NCI-H446 treated with DMSO at 0.1 percent for 48 hours (cell line): ENCODE results near the gene C3orf49.

Experiments
- DNase-seq: peaks from one replicate; lab custom pipeline; 2025; lab: John Stamatoyannopoulos, UW

C3orf49 gene

DNA sequence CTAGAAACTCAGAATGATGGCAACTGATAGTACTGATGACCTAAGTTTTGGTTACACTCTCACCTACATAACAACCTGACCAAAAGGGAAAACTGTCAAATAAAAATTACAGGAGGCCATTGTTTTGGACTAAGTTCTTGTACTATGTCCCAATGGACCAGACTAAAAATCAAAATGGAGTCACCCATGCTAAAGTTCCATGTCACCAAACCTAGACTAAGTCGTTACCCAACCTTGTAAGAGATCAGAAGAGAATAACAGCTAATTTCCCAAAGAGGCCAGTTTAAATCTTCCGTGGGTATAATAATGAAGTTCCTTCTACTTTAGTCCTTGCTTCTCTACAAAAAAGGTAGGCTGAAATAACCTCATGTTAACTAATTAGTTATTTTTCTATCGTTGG lies 32.2 kb downstream of the C3orf49 start:
- no peak for DNase-seq

DNA sequence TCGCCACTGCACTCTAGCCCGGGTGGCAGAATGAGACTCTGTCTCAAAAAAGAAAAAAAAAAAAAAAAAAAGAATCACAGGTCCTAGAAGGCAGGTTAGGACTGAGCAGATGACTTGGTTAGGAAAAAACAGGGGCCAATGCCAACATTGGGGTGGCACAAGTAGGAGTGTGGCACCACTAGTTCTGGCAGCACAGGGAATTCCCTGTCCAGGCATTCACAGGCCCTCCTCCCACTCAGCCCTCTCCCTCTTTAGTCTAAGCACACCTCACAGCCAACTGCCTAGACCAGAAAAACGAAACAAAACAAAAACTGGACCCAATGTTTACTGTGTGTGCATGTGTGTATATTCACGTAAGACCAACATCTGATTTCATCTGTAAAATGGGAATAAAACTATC lies 34.0 kb downstream of the C3orf49 start:
- DNase-seq = no peak

DNA sequence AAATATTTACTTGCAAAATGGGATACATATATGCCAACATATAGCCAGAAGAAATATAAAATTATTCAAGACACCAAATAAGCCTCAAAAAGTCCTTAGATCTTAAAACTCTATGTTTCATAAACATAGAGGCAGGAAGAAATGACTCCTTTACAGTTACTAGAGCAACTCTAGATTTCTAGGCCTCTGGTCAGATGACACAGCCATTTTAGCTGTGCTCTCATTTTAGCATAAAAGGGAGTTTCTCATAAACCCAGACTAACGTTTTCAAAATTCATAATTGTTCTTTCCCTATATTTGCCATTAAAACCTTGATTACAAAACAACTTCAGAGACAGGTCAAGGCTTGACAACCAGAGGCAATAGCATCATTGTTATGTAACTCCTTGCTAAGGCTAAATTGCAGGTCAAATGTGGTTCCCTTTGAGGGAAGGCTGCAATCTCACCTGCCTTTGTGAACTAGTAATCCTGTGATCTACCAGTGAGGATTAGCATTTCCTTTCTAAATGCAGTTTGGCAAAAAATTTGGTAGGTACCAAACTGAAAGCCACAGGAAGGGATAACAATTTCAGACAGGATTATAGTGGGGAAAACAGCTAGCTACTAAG lies 36.3 kb downstream of the C3orf49 start:
- no peak for DNase-seq

DNA sequence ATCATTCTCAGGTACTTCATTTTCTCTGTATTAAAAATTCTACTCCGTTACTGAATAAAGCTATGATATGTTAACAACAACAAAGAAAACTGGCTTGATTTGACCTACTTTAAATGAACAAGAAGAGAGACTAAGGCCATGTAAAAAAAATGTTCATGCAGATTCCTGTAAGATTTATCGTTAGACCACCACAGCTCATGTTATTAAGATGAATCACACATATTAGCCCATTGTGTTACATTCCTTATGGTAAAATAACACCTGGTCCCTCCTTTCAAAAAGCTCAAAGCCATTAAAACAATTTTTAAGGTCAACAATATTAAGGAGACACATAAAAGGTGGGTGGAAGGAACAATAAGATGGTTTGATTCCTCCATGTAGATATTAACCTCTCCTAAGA lies 38.2 kb downstream of the C3orf49 start:
- no peak for DNase-seq

DNA sequence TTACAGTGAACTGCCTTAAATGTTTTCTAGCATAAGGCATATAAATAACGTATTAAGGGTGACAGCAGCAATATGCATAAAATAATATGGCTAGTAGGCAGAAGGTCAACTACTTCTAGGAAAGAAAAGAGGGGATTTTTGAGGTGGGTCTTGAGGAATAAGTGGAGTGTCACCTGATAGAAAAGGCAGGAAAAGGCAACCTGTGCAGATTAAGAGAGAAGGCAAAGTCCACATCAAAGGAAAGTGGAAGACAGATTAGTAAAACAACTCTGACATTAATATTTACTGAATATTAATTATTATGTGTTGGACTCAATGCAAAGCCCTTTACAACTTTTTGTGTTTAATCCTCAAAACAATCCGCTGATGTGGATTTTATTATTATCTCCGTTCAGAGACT lies 41.7 kb downstream of the C3orf49 start:
- no peak for DNase-seq

DNA sequence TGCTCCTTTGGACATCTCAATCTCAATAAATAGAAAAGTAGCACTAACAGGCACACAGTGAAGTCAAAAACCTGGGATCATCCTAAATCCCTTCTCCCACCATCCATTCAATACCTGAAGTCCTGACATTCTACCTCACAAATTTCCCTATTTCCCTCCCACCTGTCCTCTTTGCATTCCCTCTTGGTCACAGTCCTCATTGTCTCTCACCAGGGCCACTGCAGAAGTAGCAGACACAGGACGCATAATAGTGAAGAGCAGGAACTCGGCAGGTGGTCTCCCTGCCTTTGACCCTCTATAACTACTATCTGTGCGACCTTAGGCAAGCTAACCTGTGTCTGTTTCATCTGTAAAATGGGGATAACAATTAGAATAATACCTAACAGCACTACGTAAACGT lies 42.2 kb downstream of the C3orf49 start:
- DNase-seq = no peak

DNA sequence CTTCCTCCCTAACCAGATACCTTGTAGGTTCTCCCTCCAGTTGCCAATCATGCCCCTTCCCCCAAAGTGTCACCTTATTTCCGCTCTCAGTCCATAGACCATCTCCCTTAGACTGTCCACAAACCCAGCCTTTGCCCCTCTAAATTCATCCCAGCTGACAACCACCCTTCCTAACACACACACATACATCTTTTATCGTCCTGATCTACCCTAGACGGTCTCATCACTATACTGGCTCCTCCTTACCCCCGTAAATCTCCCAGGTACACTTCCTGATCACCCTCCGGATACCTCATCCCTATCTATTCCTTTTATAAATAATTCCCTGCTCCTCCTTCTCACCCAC lies 43.7 kb downstream of the C3orf49 start:
- DNase-seq = no peak

DNA sequence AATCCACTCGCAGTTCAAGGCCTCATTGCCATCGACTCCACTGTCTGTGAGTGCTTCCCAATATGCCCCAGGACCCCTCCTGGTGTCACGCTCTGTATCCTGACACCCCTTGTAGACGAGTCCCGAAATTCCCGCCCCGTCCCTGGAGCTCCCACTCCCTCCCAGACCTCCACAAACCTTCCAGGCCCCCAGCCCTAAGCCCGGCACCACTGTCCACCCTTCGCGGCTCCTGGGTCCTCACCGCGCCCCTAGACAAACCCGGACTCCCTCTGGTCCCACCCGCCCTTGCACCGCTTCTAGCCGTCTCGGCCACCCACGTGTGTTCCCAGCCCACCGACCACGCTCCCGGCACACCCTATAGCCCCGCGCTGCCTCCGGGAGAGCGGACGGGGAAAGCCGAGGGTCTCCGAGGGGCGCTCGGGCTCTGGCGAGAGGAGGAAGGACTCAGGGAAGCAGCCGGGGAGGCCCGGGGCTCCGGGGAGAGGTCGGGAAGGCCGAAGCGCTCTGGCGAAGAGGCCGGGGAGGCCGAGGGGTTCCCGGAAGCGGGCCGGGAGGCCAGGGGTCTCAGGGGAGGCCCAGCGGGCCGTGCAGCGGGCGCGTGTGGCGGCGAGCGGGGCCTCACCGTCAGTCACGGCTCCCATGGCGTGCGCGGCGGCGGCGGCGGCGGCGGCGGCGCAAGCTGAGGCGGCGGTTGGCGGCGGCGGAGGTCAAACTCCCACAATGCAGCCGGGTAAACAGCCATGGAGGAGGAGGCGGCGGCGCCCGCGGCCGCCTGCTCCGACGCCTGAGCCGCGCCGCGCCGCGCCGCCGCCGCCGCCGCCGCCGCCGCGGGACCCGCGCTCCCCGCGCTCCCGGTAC lies 44.3 kb downstream of the C3orf49 start, which contains the start of the genes ATXN7 and THOC7:
Gene ATXN7 (plus strand): TSS at position 718 of the 858 bp plus-strand sequence. CDS start 48,732 bp downstream, outside the sequence.
Gene THOC7 (minus strand): TSS at position 656 of the 858 bp plus-strand sequence. CDS start 15 bp downstream, at position 641.
- no peak for DNase-seq

DNA sequence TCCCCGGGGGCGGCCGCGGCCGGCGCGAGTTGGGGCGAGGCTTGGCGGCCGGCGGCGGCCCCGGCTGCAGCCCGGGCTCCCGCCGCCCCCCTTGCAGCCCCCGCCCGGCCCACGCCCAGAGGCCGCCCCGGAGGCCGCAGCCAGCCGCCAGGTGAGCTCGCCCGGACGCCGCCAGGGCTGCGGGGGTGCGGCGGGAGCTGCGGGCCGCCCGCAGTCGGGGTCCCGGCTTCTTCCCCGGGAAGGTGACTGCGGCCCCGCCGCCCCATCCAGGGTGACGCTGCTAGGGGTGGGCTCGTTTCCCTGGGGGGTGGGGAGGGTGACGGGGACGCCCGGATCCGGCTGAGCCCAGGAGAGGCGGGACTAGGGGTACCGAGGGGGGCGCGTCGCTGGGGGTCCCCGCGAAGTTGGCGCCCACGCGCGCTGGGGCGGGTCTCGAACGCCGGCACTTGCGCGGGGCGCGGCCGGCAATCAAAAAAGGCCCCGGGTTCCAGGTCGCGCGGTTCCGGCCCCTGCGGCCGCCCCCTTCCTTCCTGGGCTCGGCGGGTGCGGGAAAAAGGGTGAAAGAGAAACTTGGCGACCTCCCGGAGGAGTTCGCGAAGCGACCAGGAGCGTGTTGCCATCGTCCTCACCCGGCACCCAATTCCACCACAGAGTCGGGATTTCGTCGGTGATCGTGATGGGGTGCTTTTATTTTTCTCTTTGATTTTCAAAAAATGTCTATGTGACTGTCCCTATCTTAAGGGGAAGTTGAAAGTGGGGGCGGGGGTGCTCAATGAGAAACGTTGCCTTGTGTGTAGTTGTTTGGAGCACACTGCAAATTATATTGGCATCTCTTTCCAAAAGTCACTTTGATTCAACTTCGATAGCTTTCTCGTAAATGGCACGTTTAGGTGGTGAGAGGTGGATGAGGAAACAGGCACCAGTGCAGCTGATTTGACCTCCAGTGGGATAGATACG lies 45.2 kb downstream of the C3orf49 start:
- DNase-seq = no peak

DNA sequence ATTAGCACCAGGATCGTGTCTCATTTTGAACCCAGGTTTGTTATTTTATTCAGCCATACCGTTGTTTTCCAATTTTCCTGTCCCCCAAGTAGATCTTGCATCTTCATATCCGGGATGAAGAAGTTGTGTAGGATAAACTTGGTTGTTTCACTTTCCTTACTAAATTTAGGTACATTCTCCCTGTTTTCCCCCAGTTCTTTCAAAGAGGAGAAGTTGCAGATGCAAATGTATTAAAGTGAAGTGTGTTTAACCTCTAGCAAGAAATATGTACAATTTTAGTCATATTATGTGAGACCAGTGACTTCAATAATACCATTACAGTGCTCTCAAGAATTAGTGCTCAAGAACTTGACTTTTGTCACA lies 45.8 kb downstream of the C3orf49 start:
- no peak for DNase-seq

DNA sequence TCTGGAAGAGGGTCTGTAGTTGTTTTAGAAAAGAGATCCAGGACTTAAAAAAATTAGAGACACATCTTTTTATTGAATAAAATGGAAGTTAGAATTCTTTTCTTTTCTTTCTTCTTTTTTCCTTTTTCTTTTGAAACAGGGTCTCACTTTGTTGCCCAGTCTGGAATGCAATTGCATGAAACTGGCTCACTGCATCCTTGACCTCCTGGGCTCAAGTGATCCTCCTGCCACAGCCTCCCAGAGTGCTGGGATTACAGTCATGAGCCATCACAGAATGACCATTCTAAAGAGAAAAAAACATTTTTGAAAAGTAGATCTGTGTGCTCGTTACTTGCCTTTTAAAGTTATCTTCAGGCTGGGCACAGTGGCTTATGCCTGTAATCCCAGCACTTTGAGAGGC lies 48.1 kb downstream of the C3orf49 start:
- no peak for DNase-seq

DNA sequence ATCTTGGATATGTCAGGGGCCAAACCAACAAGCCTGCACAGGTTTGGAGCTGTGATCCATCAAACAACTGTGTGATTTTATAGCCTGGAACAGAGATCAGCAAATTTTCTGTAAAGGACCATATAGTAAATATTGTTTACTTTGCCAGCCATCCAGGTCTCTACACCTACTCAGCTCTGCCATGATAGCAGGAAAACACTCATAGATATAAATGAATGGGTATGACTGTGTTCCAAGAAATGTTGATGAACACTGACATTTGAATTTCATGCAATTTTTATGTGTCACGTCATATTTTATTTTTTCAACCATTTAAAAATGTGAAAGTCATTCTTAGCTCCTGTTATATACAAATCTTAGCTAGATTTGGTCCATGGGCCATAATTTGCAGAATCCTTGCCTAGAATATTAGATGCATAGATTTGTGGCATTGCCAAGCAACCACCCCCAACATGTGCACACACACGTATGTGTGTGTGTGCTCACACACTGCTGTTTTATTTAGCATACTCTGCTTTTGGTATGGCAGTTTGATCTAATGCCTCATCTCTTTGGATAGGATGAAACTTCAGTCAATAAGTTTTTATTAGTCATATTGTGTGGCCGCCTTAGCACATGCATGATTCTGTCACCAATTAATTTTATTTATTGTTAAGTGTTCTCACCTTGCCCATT lies 51.0 kb downstream of the C3orf49 start:
- no peak for DNase-seq

DNA sequence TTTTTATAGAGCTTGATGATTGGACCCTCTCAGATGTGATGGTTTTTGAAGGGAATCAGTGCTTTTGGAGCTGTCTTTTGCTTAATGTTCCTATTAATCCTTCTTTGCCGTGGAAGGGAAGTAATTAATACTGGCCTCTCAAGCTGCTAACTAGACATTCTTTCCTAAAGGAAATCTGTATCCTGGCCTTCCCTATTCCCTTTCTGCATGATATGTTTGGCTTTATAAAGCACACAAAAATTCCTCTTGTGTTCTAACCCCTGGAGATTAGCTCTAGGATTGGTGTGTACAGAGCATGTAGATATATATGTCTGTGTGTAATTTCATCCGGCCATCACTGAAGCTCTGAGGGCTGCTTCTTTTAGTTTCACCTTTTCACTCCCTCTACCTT lies 51.5 kb downstream of the C3orf49 start:
- DNase-seq = no peak

DNA sequence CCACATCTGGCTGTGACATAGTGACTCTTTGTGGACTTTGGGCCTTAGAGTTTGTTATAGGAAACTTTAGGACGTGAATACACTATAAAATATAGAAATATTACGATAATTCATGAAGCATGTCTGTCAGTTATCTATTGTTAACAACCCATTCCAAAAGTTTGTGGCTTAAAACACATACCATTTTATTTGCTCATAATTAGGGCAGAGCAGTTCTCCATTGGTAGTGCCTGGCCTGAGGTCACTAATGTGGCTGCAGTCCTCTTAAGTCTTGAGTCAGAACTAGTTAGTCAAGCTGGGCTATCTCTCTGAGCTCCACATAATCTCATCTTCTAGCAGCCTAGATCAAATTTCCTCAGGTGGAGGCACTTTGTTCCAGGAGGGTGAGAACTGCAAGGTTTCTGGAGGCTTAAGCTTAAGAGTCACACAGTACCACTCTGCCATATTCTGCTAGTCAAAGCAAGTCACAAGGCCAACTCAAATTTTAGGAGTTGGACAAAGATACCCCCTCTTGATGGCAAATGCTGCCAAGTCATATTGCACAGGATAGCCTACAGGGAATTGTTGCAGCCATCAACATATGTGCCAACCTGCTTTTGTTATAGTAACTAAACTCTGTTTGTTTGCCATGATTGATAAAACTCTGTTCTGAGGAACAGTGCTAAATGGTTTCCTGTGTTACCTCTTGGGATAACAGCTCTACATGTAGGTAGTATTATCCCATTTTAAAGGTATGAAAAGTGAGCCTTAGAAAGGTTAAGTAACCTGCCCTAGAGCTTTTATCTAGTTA lies 53.2 kb downstream of the C3orf49 start:
- no peak for DNase-seq

DNA sequence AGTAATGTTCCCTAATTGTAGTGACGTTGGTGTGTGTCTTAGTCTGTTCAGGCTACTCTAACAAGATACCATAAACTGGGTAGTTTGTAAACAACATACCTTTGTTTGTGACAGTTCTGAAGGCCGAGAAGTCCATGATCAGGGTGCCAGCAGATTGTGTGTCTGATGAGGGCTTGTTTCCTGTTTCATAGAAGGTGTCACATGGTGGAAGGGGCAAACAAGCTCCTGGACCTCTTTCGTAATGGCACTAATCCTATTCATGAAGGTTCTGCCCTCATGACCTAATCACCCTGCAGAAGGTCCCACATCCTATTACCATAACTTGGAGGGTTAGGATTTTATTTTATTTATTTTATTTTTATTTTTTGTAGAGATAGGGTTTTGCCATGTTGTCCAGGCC lies 55.7 kb downstream of the C3orf49 start:
- DNase-seq = no peak

DNA sequence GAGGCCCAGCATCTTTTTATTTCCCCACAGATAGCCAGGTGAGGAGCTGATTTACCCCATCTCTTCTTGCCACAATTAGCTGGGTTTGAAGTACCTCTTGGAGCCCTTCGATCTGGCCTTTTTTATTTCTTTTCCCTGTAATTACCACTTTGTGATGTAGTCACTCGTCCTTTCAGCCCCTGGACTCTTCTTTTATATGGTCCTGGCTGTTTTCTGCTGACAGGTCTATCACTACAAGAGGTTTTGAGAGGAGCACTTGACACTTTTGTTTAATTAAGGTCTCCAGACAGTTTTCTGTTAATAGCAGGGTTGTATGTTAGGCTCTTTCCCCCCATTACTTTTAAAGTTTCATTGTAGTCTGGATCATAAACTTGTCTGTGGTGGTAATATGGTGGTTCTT lies 56.4 kb downstream of the C3orf49 start:
- no peak for DNase-seq

DNA sequence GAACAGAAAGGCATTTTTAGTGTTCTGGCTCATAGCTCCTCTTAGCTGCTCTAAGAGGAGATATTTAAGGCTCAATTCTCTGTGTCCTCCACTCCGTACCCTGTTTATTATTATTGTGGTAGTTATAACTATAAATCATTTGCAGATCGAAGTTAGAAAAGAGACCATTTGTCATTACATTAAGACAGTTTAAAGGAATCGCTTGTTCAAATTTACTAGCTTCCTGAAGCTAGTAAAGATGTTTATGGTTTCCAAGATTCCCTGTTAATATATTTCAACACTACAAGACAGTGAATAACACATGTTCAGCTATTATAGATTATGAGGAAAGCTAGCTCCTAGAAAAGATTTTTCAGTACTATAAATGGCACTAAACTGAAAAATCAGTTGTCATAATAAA lies 57.2 kb downstream of the C3orf49 start:
- DNase-seq = no peak

DNA sequence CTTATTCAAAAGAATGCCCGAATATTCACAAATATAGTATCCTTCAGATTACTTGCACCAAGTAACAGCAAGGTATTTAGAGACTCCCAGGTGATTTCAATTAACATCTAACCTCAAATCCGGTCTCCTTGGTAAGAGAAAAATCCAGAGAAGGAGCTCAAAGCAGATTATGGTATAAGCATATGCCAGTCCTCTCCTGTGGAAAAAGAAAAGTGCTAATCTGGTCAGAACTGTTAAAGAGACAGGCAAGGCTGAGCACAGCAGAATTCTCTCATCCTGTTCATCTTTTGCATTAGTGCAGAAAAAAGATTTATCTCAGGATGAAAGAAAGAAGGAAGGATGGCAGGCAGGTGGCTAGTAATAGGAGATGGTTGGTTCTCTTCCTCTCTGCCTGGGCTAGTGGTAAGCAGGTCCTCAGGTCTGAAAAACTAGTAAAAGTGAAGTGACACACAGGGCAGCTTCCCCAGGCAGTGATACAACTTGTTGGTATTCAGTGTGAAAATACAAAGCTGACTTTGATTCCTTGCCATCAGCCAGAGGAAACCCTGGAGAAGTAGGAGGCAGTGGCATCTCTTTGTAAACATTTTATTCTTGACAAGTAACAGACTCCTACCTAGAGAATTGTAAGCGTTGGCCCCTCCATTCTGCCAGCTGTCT lies 58.8 kb downstream of the C3orf49 start:
- no peak for DNase-seq

DNA sequence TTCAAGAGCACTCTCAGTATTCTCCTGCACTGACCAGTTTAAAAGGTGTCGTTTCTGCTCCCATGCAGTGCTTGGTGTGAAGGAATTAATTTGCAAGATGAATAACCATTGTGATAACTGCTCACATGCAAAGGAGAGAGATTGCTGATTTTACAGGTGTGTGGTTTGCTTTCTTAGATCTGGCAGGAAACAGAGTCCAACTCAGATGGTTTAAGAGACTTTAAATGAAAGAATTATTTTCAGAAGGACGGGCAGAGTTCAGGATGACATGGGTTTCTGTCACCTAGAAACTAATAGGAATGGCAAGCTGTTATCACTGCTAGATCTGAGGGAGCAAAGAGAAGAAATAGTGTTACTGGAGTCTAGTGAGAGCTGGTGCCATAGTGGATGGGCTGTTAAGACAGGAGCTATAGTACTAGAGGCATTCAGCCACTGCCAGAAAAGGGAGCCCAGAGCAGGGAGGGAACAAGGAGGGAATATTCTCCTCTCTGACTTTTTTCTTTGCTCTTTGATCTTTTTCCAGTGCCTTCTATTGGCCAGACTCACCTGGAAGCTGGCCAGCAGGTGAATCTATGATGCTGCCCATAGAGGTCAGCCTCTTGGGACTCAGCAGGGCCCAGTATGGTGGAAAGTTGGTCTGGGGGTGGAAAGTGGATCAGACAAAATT lies 59.4 kb downstream of the C3orf49 start:
- no peak for DNase-seq

DNA sequence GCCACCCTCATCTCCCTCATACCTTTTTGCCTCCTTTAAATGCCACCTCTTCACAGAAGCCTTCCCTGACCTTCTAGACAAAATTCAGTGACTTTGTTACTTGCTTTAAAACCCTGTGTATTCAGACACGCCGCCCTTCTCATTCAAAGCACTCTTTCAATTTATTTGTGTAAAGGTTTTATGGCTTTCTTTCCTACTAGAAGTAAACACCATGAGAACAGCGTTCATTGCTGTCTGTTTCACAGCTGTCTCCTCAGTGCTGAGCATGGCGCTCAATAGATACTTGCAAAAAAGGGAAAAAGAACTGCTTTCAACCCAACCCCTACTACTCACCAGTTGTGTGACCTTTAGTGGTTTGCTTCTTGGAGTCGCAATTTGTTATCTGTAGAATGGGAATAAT lies 61.6 kb downstream of the C3orf49 start:
- no peak for DNase-seq
